ENCODE data around the gene RBBP4. TPM values are rescaled to one million over a fixed set of nuclear protein-coding genes. Genes with fewer than 3 reads are reported as not detected.

The RBBP4 gene
- total RNA-seq: 80.3 TPM

- Histone ChIP-seq H3K27ac (peak within 1 kb of the TSS; percentile 100), H3K9me3 (no peaks in the 10 kb centered on the region), H3K4me3 (peak within 1 kb of the TSS; percentile 84 to 89), H3K4me1 (peaks cover 63% of the 10 kb centered on the region), H3K27me3 (no peaks in the 10 kb centered on the region), H3K36me3 (peaks cover 0 to 23% of the 10 kb centered on the region in 2 donors)
- DNase-seq (ENCODE audit: extremely low spot score in 2 of 2): peak; percentile 96 to 98
- TF ChIP-seq POLR2AphosphoS5 (IDR thresholded peaks at IDR 0.05; ENCODE audit: insufficient read depth in 1 of 2, low read depth in 1 of 2) (peak; percentile 85 to 98), POLR2A (IDR thresholded peaks at IDR 0.05) (peak in 1 of 2 donors; percentile 87), CTCF (IDR thresholded peaks at IDR 0.05) (no peak)
- intact Hi-C loops (cut with DNase I): no loop called here
These were observed at the start of gene RBBP4 for GRCh38 chr1:32650752-32651460. TSS of gene RBBP4 (plus strand) at chr1:32651208. CDS start at chr1:32651307, 99 bp downstream.

GRCh38 chr1:32605711-32606424 lies 45.1 kb upstream of the RBBP4 start:
- H3K4me1 ChIP-seq: no peaks in the 10 kb centered on the region
- H3K36me3 ChIP-seq: no peaks in the 10 kb centered on the region
- no peaks in the 10 kb centered on the region for H3K27me3 ChIP-seq
- intact Hi-C loops (cut with DNase I): no loop called here
- no peak for DNase-seq (ENCODE audit: extremely low spot score in 2 of 2)
- no peaks in the 10 kb centered on the region for H3K9me3 ChIP-seq
- TF ChIP-seq POLR2AphosphoS5 (IDR thresholded peaks at IDR 0.05; ENCODE audit: insufficient read depth in 1 of 2, low read depth in 1 of 2) (no peak), CTCF (IDR thresholded peaks at IDR 0.05) (no peak), POLR2A (IDR thresholded peaks at IDR 0.05) (no peak)
- H3K27ac ChIP-seq: no peak overlapping the region
- H3K4me3 ChIP-seq: no peak overlapping the region

- DNase-seq (ENCODE audit: extremely low spot score in 2 of 2): no peak
- H3K4me1 ChIP-seq: peaks cover under 1% of the 10 kb centered on the region
- no peak overlapping the region for H3K27ac ChIP-seq
- no peaks in the 10 kb centered on the region for H3K27me3 ChIP-seq
- TF ChIP-seq POLR2A (IDR thresholded peaks at IDR 0.05) (no peak), POLR2AphosphoS5 (IDR thresholded peaks at IDR 0.05; ENCODE audit: insufficient read depth in 1 of 2, low read depth in 1 of 2) (no peak), CTCF (IDR thresholded peaks at IDR 0.05) (no peak)
- intact Hi-C loops (cut with DNase I): no loop called here
- H3K9me3 ChIP-seq: no peaks in the 10 kb centered on the region
- no peaks in the 10 kb centered on the region for H3K36me3 ChIP-seq
- H3K4me3 ChIP-seq: no peak overlapping the region
These were observed 44.2 kb upstream of the RBBP4 start for GRCh38 chr1:32606565-32607371.

GRCh38 chr1:32609180-32609579 lies 41.8 kb upstream of the RBBP4 start:
- Histone ChIP-seq H3K27me3 (no peaks in the 10 kb centered on the region), H3K9me3 (no peaks in the 10 kb centered on the region), H3K36me3 (no peaks in the 10 kb centered on the region), H3K27ac (no peak overlapping the region), H3K4me3 (no peak overlapping the region), H3K4me1 (peaks cover 12% of the 10 kb centered on the region)
- intact Hi-C loops (cut with DNase I): no loop called here
- TF ChIP-seq POLR2A (IDR thresholded peaks at IDR 0.05) (no peak), POLR2AphosphoS5 (IDR thresholded peaks at IDR 0.05; ENCODE audit: insufficient read depth in 1 of 2, low read depth in 1 of 2) (no peak), CTCF (IDR thresholded peaks at IDR 0.05) (no peak)
- DNase-seq (ENCODE audit: extremely low spot score in 2 of 2): no peak
